Measurements from ENCODE around the gene DIP2C.
A peak's percentile ranks its signal among the peaks of the same experiment; 100 is the strongest.

The DIP2C gene

DNA sequence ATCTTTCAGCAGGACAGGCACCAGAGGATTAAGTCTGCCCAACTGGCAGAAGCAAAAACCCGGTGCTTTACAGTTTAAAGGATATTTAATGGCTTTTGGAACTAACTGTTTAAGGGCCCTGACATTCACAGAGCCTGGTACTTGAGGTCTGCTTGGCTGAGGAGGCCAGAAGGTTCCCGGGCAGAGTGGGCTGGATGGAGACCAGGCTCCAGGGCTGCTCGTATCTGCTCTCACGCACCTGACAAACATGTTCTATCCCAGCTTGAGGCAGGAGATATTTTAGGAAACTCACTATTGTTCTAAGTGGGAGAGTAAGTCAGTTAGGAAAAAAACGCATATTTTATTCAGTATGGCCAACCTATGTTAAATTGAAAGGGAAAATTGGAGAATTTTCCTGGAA lies 410.8 kb downstream of the DIP2C start:
- H3K9me2 ChIP-seq (replicated peaks; ENCODE audit: low read depth, low read length), result no peaks in the 10 kb centered on the region
- no peaks in the 10 kb centered on the region for H4K20me1 ChIP-seq (ENCODE audit: insufficient read depth, low read length, poor library complexity, severe bottlenecking)
- no peaks in the 10 kb centered on the region for H3F3A ChIP-seq (ENCODE audit: low read depth)
- H2AFZ ChIP-seq (ENCODE audit: low read length), result no peak overlapping the region
- H3K79me2 ChIP-seq (ENCODE audit: insufficient read depth, low read length), result no peaks in the 10 kb centered on the region
- no peaks in the 10 kb centered on the region for H3K36me3 ChIP-seq (ENCODE audit: insufficient read depth, low read length)
- TF ChIP-seq, protein P1, sequence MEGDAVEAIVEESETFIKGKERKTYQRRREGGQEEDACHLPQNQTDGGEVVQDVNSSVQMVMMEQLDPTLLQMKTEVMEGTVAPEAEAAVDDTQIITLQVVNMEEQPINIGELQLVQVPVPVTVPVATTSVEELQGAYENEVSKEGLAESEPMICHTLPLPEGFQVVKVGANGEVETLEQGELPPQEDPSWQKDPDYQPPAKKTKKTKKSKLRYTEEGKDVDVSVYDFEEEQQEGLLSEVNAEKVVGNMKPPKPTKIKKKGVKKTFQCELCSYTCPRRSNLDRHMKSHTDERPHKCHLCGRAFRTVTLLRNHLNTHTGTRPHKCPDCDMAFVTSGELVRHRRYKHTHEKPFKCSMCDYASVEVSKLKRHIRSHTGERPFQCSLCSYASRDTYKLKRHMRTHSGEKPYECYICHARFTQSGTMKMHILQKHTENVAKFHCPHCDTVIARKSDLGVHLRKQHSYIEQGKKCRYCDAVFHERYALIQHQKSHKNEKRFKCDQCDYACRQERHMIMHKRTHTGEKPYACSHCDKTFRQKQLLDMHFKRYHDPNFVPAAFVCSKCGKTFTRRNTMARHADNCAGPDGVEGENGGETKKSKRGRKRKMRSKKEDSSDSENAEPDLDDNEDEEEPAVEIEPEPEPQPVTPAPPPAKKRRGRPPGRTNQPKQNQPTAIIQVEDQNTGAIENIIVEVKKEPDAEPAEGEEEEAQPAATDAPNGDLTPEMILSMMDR (conservative IDR thresholded peaks at IDR 0.05; ENCODE audit: low read length), result no peak
- H3K9me3 ChIP-seq (ENCODE audit: insufficient read depth, low read depth, low read length), result no peaks in the 10 kb centered on the region
- H3K4me3 ChIP-seq (ENCODE audit: low read length, poor library complexity, severe bottlenecking), result no peak overlapping the region
- H3K9ac ChIP-seq (ENCODE audit: low read depth, low read length, poor library complexity, severe bottlenecking), result no peak overlapping the region
- H3K4me1 ChIP-seq (ENCODE audit: insufficient read depth, low read length, poor library complexity, severe bottlenecking), result peaks cover 45% of the 10 kb centered on the region
- H3K27me3 ChIP-seq (ENCODE audit: insufficient read depth, low read length, poor library complexity, severe bottlenecking), result no peaks in the 10 kb centered on the region
- no peak overlapping the region for H3K4me2 ChIP-seq (ENCODE audit: low read depth, low read length, poor library complexity, severe bottlenecking)

DNA sequence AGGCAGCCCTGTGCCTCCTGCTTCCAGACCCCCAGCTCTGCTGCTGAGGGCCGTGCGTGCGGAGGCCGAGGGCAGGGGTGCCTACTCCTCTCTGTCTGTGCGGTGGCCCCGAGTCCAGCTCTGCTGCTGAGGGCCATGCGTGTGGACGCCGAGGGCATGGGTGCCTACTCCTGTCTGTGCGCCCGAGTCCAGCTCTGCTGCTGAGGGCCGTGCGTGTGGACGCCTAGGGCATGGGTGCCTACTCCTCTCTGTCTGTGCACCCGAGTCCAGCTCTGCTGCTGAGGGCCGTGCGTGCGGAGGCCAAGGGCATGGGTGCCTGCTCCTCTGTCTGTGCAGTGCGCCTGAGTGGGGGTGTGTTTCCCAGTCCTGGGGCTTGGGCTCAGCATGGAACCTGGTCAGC lies 411.5 kb downstream of the DIP2C start:
- H3K9me3 ChIP-seq (ENCODE audit: insufficient read depth, low read depth, low read length), result no peaks in the 10 kb centered on the region
- no peaks in the 10 kb centered on the region for H3K79me2 ChIP-seq (ENCODE audit: insufficient read depth, low read length)
- H3K27me3 ChIP-seq (ENCODE audit: insufficient read depth, low read length, poor library complexity, severe bottlenecking), result no peaks in the 10 kb centered on the region
- H3K9me2 ChIP-seq (replicated peaks; ENCODE audit: low read depth, low read length), result no peaks in the 10 kb centered on the region
- H3F3A ChIP-seq (ENCODE audit: low read depth), result no peaks in the 10 kb centered on the region
- H3K4me1 ChIP-seq (ENCODE audit: insufficient read depth, low read length, poor library complexity, severe bottlenecking), result peaks cover 44% of the 10 kb centered on the region
- no peaks in the 10 kb centered on the region for H4K20me1 ChIP-seq (ENCODE audit: insufficient read depth, low read length, poor library complexity, severe bottlenecking)
- no peaks in the 10 kb centered on the region for H3K36me3 ChIP-seq (ENCODE audit: insufficient read depth, low read length)
- no peak overlapping the region for H2AFZ ChIP-seq (ENCODE audit: low read length)
- TF ChIP-seq EZH2phosphoT487 (IDR thresholded peaks at IDR 0.05; ENCODE audit: borderline replicate concordance), result no peak
- TF ChIP-seq, protein P1 (conservative IDR thresholded peaks at IDR 0.05; ENCODE audit: low read length), result no peak
- H3K9ac ChIP-seq (ENCODE audit: low read depth, low read length, poor library complexity, severe bottlenecking), result no peak overlapping the region
- no peak overlapping the region for H3K4me3 ChIP-seq (ENCODE audit: low read length, poor library complexity, severe bottlenecking)
- H3K4me2 ChIP-seq (ENCODE audit: low read depth, low read length, poor library complexity, severe bottlenecking), result no peak overlapping the region

DNA sequence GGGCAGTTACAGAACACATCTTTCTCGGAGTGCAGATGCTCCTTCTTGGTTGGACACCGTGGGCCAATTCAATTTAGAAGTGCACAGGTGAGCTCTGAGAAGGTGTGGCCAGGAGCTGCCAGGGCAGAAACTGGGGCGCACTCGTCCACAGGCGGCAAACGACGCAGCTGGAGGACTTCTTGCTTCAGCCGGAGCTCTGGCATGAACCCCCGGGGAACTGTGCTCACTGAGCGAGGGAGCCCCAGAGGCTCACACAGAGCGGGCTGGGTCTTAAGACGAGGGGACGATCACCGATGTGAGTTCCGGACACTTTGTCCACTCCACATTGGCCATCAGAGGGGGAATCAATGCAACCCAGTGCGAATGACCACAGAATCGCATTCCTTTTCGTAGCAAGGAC lies 413.8 kb downstream of the DIP2C start:
- TF ChIP-seq, protein P1 (conservative IDR thresholded peaks at IDR 0.05; ENCODE audit: low read length), result no peak
- no peak for TF ChIP-seq EZH2phosphoT487 (IDR thresholded peaks at IDR 0.05; ENCODE audit: borderline replicate concordance)

More for the DNA sequence above, 413.8 kb downstream of the DIP2C start:
- Histone ChIP-seq H3K27me3 (ENCODE audit: insufficient read depth, low read length, poor library complexity, severe bottlenecking) (no peaks in the 10 kb centered on the region), H3K9ac (ENCODE audit: low read depth, low read length, poor library complexity, severe bottlenecking) (no peak overlapping the region), H3K9me2 (replicated peaks; ENCODE audit: low read depth, low read length) (no peaks in the 10 kb centered on the region), H3F3A (ENCODE audit: low read depth) (no peaks in the 10 kb centered on the region), H3K79me2 (ENCODE audit: insufficient read depth, low read length) (no peaks in the 10 kb centered on the region), H3K36me3 (ENCODE audit: insufficient read depth, low read length) (no peaks in the 10 kb centered on the region), H3K4me3 (ENCODE audit: low read length, poor library complexity, severe bottlenecking) (no peak overlapping the region), H3K9me3 (ENCODE audit: insufficient read depth, low read depth, low read length) (no peaks in the 10 kb centered on the region), H4K20me1 (ENCODE audit: insufficient read depth, low read length, poor library complexity, severe bottlenecking) (no peaks in the 10 kb centered on the region), H3K4me2 (ENCODE audit: low read depth, low read length, poor library complexity, severe bottlenecking) (peak overlapping the region; percentile 26), H3K4me1 (ENCODE audit: insufficient read depth, low read length, poor library complexity, severe bottlenecking) (peaks cover 50% of the 10 kb centered on the region), H2AFZ (ENCODE audit: low read length) (no peak overlapping the region)

Data from Loucy (cell line).